DOHH2 (cell line): Measurements from ENCODE around the gene PON1.

Experiments
- H3F3A ChIP-seq: fragments of 200-600 bp; sonication (generic), shearing (Covaris generic); 2 replicates; pipeline ENCODE4 v1.6.0; 2016; ENCODE audit warnings: antibody characterized with exemption, mild to moderate bottlenecking; ENCODE audit not compliant: control insufficient read depth, insufficient read depth
- H3K27ac ChIP-seq: fragments of 200-600 bp; sonication (generic); 2 replicates; pipeline ENCODE4 v1.5.1; 2014; ENCODE audit warnings: low read depth, mild to moderate bottlenecking, low read length, moderate library complexity
- H3K27me3 ChIP-seq: fragments of 200-600 bp; sonication (generic); 2 replicates; pipeline ENCODE4 v1.6.1; 2014; ENCODE audit warnings: mild to moderate bottlenecking, low read length, mixed read lengths; ENCODE audit not compliant: control insufficient read depth
- H3K36me3 ChIP-seq: fragments of 200-600 bp; sonication (generic); 2 replicates; pipeline ENCODE4 v1.6.1; 2014; ENCODE audit warnings: mild to moderate bottlenecking, low read length, moderate library complexity, mixed read lengths; ENCODE audit not compliant: control insufficient read depth
- H3K4me1 ChIP-seq: fragments of 200-600 bp; sonication (generic); 2 replicates; pipeline ENCODE4 v1.6.1; 2014; ENCODE audit warnings: mild to moderate bottlenecking, low read length, mixed read lengths; ENCODE audit not compliant: control insufficient read depth
- H3K4me2 ChIP-seq: fragments of 200-600 bp; sonication (generic); 2 replicates; pipeline ENCODE4 v1.6.0; 2014; ENCODE audit warnings: mild to moderate bottlenecking, low read length, moderate library complexity
- H3K4me3 ChIP-seq: fragments of 200-600 bp; sonication (generic); 2 replicates; pipeline ENCODE4 v1.5.1; 2014; ENCODE audit warnings: mild to moderate bottlenecking, low read length, mixed read lengths
- H3K79me2 ChIP-seq: fragments of 200-600 bp; sonication (generic); 2 replicates; pipeline ENCODE4 v1.6.1; 2014; ENCODE audit warnings: mild to moderate bottlenecking, low read length, mixed read lengths; ENCODE audit not compliant: control insufficient read depth
- H3K9me2 ChIP-seq: fragments of 200-600 bp; sonication (generic); replicated peaks from 2 replicates; pipeline ENCODE4 v1.6.1; 2014; ENCODE audit warnings: mild to moderate bottlenecking, low read length, mixed read lengths; ENCODE audit not compliant: control insufficient read depth
- H3K9me3 ChIP-seq: fragments of 200-600 bp; sonication (generic); 2 replicates; pipeline ENCODE4 v1.6.1; 2014; ENCODE audit warnings: antibody characterized with exemption, low read length, mixed read lengths; ENCODE audit not compliant: control insufficient read depth, insufficient read depth
- H4K20me1 ChIP-seq: fragments of 200-600 bp; sonication (generic); 2 replicates; pipeline ENCODE4 v1.6.0; 2014; ENCODE audit warnings: low read depth, mild to moderate bottlenecking, antibody characterized with exemption, low read length, moderate library complexity; ENCODE audit not compliant: control insufficient read depth, insufficient read depth
- EZH2phosphoT487 ChIP-seq: fragments of 200-600 bp; sonication (generic); IDR thresholded peaks from 2 replicates; pipeline ENCODE4 v1.6.1; 2017; ENCODE audit warnings: borderline replicate concordance, mild to moderate bottlenecking, antibody characterized with exemption, low read length, moderate library complexity, mixed read lengths
- TF ChIP-seq, protein P1 (sequence below): fragments of 200-600 bp; sonication (generic); IDR thresholded peaks from one replicate; pipeline ENCODE4 v1.5.1; 2014; ENCODE audit warnings: antibody characterized with exemption, mild to moderate bottlenecking, low read depth, low read length; ENCODE audit not compliant: poor library complexity, severe bottlenecking

The PON1 gene

DNA sequence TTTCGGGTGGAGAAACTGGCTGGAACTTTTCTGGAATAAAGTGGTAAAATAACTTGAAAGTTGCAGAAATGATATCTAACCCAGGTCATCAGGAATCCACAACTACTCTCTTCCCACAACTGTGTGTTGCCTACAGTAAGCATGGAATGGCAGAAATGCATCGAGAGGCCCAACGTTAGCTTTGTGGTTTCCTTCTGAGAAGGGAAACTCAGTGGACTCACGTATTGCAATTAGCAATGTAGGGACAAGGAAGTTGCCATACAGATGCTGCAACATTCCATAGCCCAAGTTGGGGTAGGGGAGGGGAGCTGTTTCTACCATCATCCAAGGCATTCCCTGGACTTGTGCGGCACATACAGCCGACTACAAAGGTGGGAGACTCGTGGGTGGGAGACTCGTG, 1.9 kb downstream of the PON1 start:
- no peak overlapping the region for H3K4me2 ChIP-seq
- H3K9me2 ChIP-seq: no peaks in the 10 kb centered on the region
- H3F3A ChIP-seq: no peaks in the 10 kb centered on the region
- no peaks in the 10 kb centered on the region for H3K4me1 ChIP-seq
- no peaks in the 10 kb centered on the region for H3K79me2 ChIP-seq
- no peak overlapping the region for H3K27ac ChIP-seq
- peaks cover 3% of the 10 kb centered on the region; the same call in 1 of the 2 replicates for H3K9me3 ChIP-seq
- no peak overlapping the region for H3K4me3 ChIP-seq
- no peaks in the 10 kb centered on the region for H3K27me3 ChIP-seq
- H4K20me1 ChIP-seq: no peaks in the 10 kb centered on the region
- H3K36me3 ChIP-seq: no peaks in the 10 kb centered on the region
- no peak for TF ChIP-seq EZH2phosphoT487
- TF ChIP-seq, protein P1, sequence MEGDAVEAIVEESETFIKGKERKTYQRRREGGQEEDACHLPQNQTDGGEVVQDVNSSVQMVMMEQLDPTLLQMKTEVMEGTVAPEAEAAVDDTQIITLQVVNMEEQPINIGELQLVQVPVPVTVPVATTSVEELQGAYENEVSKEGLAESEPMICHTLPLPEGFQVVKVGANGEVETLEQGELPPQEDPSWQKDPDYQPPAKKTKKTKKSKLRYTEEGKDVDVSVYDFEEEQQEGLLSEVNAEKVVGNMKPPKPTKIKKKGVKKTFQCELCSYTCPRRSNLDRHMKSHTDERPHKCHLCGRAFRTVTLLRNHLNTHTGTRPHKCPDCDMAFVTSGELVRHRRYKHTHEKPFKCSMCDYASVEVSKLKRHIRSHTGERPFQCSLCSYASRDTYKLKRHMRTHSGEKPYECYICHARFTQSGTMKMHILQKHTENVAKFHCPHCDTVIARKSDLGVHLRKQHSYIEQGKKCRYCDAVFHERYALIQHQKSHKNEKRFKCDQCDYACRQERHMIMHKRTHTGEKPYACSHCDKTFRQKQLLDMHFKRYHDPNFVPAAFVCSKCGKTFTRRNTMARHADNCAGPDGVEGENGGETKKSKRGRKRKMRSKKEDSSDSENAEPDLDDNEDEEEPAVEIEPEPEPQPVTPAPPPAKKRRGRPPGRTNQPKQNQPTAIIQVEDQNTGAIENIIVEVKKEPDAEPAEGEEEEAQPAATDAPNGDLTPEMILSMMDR: no peak

DNA sequence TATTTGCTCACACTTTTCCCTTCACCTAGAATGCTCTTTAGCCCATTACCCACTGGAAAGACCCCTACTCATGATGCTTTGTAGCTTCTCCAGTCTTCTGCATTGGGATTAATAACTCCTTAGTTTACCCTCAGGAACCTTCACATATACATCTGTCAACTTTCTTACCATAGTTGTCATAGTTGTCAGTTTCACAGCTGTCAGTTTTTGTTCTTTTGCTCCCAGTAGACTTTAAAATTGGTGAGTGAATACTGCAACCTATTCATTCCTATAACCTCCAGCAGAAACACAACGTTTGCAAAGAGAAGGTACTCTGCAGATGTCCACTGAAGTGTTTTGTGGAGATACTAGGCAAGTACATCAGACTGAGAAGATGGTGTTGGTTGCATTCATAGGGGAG, 2.6 kb downstream of the PON1 start:
- no peaks in the 10 kb centered on the region for H3K27me3 ChIP-seq
- TF ChIP-seq, protein P1: no peak
- no peak for TF ChIP-seq EZH2phosphoT487

DNA sequence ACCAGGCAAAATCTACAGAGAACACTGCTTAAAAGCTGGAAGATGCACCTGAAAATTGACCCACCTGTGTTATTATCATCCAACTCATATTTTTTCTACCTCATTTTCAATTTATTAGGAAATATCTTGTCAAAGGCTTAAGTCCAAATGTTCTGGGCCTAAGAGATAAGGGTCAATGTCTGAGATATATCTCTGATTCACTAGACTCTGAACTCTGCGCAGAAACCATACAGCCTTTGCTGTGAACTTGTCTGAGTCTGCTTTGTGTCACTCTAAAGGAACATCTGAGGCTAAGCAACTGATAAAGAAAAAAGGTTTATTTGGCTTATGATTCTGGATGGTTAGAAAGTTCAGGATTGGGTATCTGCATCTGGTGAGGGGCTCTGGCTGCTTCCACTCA, 3.7 kb downstream of the PON1 start:
- H3K79me2 ChIP-seq: no peaks in the 10 kb centered on the region

More for the DNA sequence above, 2.6 kb downstream of the PON1 start:
- Histone ChIP-seq H3K4me1 (no peaks in the 10 kb centered on the region), H3K4me2 (no peak overlapping the region), H4K20me1 (no peaks in the 10 kb centered on the region), H3K27ac (no peak overlapping the region), H3F3A (no peaks in the 10 kb centered on the region), H3K4me3 (no peak overlapping the region), H3K9me3 (peaks cover 3% of the 10 kb centered on the region; the same call in 1 of the 2 replicates), H3K36me3 (no peaks in the 10 kb centered on the region), H3K9me2 (no peaks in the 10 kb centered on the region), H3K79me2 (no peaks in the 10 kb centered on the region)

DNA sequence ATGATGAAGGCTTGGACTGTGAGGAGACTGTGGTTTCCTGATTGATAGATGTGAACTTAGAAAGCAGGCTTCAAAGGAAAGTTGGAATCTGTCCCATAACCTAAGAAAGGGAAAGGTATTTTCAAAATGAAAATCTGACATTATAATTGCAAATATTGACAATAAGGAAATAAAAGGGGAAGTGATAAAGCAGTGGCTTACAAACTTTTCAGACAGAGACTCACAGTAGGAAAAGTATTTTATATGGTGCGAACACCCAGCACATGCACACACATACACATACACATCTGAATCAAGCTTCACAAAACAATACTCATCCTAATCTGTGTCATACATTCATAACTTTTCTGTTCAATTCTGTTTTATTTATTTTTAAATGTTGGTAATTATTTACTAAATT, 4.8 kb downstream of the PON1 start:
- no peak overlapping the region for H3K27ac ChIP-seq
- no peaks in the 10 kb centered on the region for H3K9me2 ChIP-seq
- no peaks in the 10 kb centered on the region for H3K4me1 ChIP-seq
- no peaks in the 10 kb centered on the region for H3K9me3 ChIP-seq
- H3K4me2 ChIP-seq: no peak overlapping the region
- no peaks in the 10 kb centered on the region for H4K20me1 ChIP-seq
- TF ChIP-seq EZH2phosphoT487: no peak
- TF ChIP-seq, protein P1: no peak
- no peaks in the 10 kb centered on the region for H3K36me3 ChIP-seq
- no peak overlapping the region for H3K4me3 ChIP-seq
- H3F3A ChIP-seq: no peaks in the 10 kb centered on the region
- H3K79me2 ChIP-seq: no peaks in the 10 kb centered on the region
- H3K27me3 ChIP-seq: no peaks in the 10 kb centered on the region

More for the DNA sequence above, 3.7 kb downstream of the PON1 start:
- Histone ChIP-seq H3K27ac (no peak overlapping the region), H3K4me3 (no peak overlapping the region), H3K27me3 (no peaks in the 10 kb centered on the region), H3K4me2 (no peak overlapping the region), H3K9me3 (peaks cover 3% of the 10 kb centered on the region; the same call in 1 of the 2 replicates), H3K4me1 (no peaks in the 10 kb centered on the region), H3K9me2 (no peaks in the 10 kb centered on the region), H3F3A (no peaks in the 10 kb centered on the region), H3K36me3 (no peaks in the 10 kb centered on the region), H4K20me1 (no peaks in the 10 kb centered on the region)
- TF ChIP-seq EZH2phosphoT487: no peak
